ENCODE results near the gene TEX14.
"Not testable (repeated sequence)": the region's sequence is repeated elsewhere in the genome, so short reads cannot be mapped to it uniquely, and the experiment has no call there.

Gene TEX14

GRCh38 chr17:58576679-58577367 is 115.0 kb downstream of the TEX14 start:
- no peak overlapping the region for H3K4me3 ChIP-seq (ENCODE audit: low read depth, low read length)
- no peak for DNase-seq (ENCODE audit: low read depth)

GRCh38 chr17:58575511-58575910 is 116.3 kb downstream of the TEX14 start:
- DNase-seq (ENCODE audit: low read depth): peak; percentile 32
- H3K4me3 ChIP-seq (ENCODE audit: low read depth, low read length): no peak overlapping the region

DNA sequence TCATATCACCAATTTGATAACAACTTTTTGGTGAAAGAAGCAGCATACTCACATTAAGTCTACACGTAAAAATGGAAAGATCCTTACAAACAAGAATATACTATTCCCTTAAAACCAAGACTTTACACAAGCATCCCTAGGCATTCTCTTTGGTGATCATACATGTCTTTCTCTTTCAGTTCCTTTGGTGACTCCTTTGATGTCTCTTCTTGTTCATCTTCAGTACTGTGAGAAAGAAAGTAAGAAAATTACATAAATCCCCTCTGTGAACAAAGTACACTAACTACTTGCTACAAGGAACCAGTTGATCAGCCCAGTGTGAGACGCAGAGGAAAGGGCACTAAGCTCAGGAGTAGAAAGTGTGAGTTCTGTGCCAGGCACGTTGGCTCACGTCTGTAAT is 117.8 kb downstream of the TEX14 start:
- no peak for DNase-seq (ENCODE audit: low read depth)
- H3K4me3 ChIP-seq (ENCODE audit: low read depth, low read length): no peak overlapping the region

DNA sequence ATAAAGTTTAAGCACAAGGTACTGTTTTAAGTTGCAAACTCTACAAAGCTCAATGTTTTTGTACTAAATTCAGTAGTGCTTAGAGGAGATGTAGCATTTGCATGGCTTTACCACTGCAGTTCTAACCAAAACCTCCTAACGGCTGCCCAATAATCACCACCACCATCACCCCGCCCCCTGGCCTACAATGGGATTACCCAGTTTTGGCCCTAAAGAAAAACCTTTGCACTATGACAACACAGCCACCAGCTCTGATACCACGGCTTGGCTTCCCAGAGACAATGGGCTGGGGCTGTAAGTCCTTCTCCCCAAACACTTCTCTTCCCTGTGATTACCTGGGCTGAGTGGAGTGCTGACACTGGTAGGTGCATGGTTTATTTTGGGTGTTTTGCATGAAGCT is 119.0 kb downstream of the TEX14 start:
- H3K4me3 ChIP-seq (ENCODE audit: low read depth, low read length): no peak overlapping the region
- DNase-seq (ENCODE audit: low read depth): no peak

DNA sequence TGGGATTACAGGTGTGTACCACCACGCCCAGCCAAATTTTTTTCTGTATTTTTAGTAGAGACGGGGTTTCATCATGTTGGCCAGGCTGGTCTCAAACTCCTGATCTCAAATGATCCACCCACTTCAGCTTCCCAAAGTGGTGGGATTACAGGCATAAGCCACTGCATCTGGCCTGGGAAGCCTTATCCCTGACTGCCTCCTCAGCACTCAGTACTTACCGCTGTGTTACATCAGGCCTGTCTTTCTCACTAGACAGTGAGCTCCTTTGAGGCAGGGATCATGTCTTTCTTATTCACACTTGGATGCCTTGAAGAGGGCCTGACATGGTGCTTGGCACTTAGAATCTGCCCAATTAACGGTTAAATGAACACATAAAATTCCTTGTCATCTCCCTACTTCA is 121.1 kb downstream of the TEX14 start:
- no peak overlapping the region for H3K4me3 ChIP-seq (ENCODE audit: low read depth, low read length)
- no peak for DNase-seq (ENCODE audit: low read depth)

DNA sequence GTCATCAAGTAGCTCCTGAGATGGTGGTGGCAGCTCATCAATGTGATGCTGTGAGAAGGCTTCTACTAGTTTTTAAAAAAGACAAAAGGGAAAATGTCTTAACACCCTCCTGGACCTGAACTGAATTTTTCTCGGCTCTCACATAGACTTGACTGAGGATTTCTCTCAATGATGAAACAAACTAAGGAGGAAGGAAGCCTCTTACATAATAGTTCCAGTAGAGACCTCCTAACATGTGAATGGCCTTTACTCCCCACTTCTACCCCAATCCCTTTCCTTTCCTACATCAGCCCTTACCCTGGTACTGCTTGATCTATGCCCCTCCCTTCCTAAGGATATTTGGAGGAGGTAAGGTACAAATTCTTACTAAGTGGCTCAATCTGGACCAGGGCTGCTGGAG is 122.6 kb downstream of the TEX14 start:
- DNase-seq (ENCODE audit: low read depth): no peak
- no peak overlapping the region for H3K4me3 ChIP-seq (ENCODE audit: low read depth, low read length)

DNA sequence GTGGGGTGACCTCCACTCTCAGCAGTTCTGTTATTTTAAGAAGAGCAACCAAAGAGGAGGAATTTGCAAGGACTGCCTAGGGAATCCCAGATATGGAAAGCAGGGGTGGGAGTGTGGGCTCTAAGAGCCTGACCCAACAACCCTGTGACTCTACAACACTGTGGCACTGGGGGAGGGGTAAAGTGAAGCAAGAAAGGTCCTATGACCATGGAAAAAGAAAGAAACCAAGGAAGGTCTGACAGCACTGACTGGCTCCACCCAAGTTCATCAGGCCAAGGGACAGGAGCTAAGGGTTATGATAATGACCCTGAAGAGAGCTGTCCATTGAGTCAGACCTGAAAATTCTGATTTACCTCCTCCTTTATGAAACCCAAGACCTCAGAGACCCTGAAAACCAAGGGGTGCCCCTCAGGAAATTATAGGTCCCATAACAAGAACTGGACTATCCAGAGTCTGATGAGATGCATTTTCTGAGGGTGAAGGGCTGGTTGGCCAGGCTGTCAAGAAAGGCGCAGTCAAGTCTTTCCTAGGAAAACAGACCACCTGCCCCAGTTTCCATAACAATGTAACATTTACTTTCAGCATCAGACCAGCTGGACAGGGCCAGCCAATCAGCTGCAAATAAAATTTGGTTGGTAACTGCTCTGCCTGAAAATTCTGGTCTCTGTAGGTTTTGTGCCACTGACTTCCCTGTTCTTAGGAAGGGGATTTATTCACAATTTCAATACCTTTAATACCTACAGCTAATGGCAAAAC is 123.6 kb downstream of the TEX14 start:
- no peak overlapping the region for H3K4me3 ChIP-seq (ENCODE audit: low read depth, low read length)

GRCh38 chr17:58565389-58566311 is 126.2 kb downstream of the TEX14 start:
- no peak for DNase-seq (ENCODE audit: low read depth)
- no peak overlapping the region for H3K4me3 ChIP-seq (ENCODE audit: low read depth, low read length)

More for the DNA sequence above, 123.6 kb downstream of the TEX14 start:
- no peak for DNase-seq (ENCODE audit: low read depth)

- no peak for DNase-seq (ENCODE audit: low read depth)
- no peak overlapping the region for H3K4me3 ChIP-seq (ENCODE audit: low read depth, low read length)
Observed at GRCh38 chr17:58564971-58565370, 126.9 kb downstream of the TEX14 start.

- H3K4me3 ChIP-seq (ENCODE audit: low read depth, low read length): no peak overlapping the region
- no peak for DNase-seq (ENCODE audit: low read depth)
Observed at GRCh38 chr17:58564243-58564642, 127.6 kb downstream of the TEX14 start.

GRCh38 chr17:58560511-58560910 is 131.3 kb downstream of the TEX14 start:
- H3K4me3 ChIP-seq (ENCODE audit: low read depth, low read length): no peak overlapping the region
- no peak for DNase-seq (ENCODE audit: low read depth)

DNA sequence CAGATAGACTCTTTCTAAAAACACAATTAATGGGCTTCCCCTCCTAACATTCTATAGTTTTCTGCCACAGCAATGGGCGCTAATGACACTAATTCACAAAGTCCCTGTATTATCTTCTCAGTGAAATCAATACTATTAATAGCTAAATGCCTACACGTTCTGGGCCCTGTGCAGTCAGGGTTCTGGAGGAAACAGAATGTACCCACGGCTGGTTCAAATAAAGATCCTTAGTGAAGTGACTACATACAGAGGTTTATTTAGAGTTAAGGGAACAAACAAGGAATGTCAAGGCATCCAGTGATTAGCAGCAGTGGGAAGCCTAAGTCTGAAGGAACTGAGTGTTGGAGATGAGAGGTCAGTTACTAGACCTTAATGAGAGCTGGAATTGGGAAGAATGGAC is 133.9 kb downstream of the TEX14 start:
- no peak overlapping the region for H3K4me3 ChIP-seq (ENCODE audit: low read depth, low read length)
- DNase-seq (ENCODE audit: low read depth): no peak

GRCh38 chr17:58556833-58557250 is 135.0 kb downstream of the TEX14 start:
- DNase-seq (ENCODE audit: low read depth): no peak
- H3K4me3 ChIP-seq (ENCODE audit: low read depth, low read length): no peak overlapping the region

GRCh38 chr17:58555109-58555508 is 136.7 kb downstream of the TEX14 start:
- not testable (repeated sequence) for H3K4me3 ChIP-seq (ENCODE audit: low read depth, low read length); DNase-seq (ENCODE audit: low read depth)

DNA sequence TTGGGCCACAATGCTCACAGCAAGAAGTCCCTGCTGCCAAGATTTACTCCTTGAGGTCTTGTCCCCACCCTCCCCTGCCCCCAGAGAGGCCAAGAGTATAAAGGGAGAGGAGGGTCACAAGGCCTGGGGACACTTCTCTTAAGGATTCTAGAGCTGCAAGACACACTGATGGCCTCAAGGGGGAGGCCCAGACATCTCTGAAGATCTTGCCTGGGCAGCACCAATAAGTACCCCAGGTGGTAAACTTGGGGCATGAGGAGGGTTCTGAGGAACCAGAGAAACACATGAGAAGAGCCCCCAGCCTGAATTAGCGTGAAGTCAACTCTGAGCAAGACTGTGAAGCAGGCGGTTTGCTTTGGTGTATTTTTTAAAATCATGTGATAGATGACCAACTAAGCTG is 150.6 kb downstream of the TEX14 start:
- DNase-seq (ENCODE audit: low read depth): no peak
- no peak overlapping the region for H3K4me3 ChIP-seq (ENCODE audit: low read depth, low read length)

GRCh38 chr17:58539698-58540097 is 152.1 kb downstream of the TEX14 start:
- DNase-seq (ENCODE audit: low read depth): no peak
- no peak overlapping the region for H3K4me3 ChIP-seq (ENCODE audit: low read depth, low read length)

GRCh38 chr17:58538811-58539409 is 152.9 kb downstream of the TEX14 start:
- no peak overlapping the region for H3K4me3 ChIP-seq (ENCODE audit: low read depth, low read length)
- no peak for DNase-seq (ENCODE audit: low read depth)

GRCh38 chr17:58537266-58537665 is 154.6 kb downstream of the TEX14 start:
- no peak for DNase-seq (ENCODE audit: low read depth)
- H3K4me3 ChIP-seq (ENCODE audit: low read depth, low read length): no peak overlapping the region

DNA sequence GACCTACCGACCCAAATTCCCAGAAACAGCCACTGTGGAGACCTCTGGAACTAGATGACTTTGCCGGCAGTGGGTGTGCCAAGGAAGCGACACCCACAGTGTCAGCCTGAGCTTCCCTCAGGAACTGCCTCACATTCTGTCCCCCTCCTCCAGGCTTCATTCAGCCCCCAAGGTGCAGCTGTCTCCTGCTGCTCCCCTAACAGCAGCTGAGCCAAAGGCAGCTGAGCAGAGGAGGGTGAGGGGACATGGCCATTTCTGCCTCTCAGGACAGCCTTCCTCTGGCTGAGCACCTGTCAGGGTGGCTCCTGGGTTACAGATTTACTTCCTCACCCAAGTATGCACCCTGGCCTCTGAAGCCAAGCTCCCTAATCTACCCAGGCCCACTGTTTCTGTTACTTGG is 155.3 kb downstream of the TEX14 start:
- DNase-seq (ENCODE audit: low read depth): no peak
- H3K4me3 ChIP-seq (ENCODE audit: low read depth, low read length): no peak overlapping the region

GRCh38 chr17:58535431-58535830 is 156.4 kb downstream of the TEX14 start:
- no peak for DNase-seq (ENCODE audit: low read depth)
- H3K4me3 ChIP-seq (ENCODE audit: low read depth, low read length): no peak overlapping the region

All from skeletal muscle cell (primary cell).